ENCODE data around the gene FAM187B. TPM values are rescaled to one million over a fixed set of nuclear protein-coding genes. Genes with fewer than 3 reads are reported as not detected.
"Not testable (repeated sequence)": the region's sequence is repeated elsewhere in the genome, so short reads cannot be mapped to it uniquely, and the experiment has no call there.

Gene FAM187B
- total RNA-seq, 1 experiment from 2014 or later = not detected

GRCh38 chr19:35202722-35203688 is 25.5 kb downstream of the FAM187B start:
- DNase-seq (ENCODE audit: low read depth, low spot score) (no peak), ATAC-seq (no peak)
- no peak overlapping the region for H3K9ac ChIP-seq (ENCODE audit: low read length)
- H3K27me3 ChIP-seq (ENCODE audit: insufficient read depth, low read length) = no peaks in the 10 kb centered on the region
- TF ChIP-seq SRF (IDR thresholded peaks at IDR 0.05; ENCODE audit: low read depth) (no peak), ELF1 (IDR thresholded peaks at IDR 0.05; ENCODE audit: borderline replicate concordance, low read depth) (no peak), YY1 (IDR thresholded peaks at IDR 0.05; ENCODE audit: extremely low read depth, insufficient replicate concordance, low read depth, low read length) (no peak)
- intact Hi-C loops (cut with micrococcal nuclease) = no loop called here
- H2AFZ ChIP-seq (ENCODE audit: low read depth, low read length, poor library complexity, severe bottlenecking) = no peak overlapping the region
- RAD21 ChIA-PET (ENCODE audit: low non-redundant PET in 1 of 2, low total read pairs in 2 of 2, uncharacterized antibody in 2 of 2, unreplicated experiment in 2 of 2) = no interaction called here
- no peaks in the 10 kb centered on the region for H3K9me2 ChIP-seq (ENCODE audit: insufficient read depth)
- no peaks in the 10 kb centered on the region for H4K20me1 ChIP-seq (ENCODE audit: insufficient read depth)
- H3K4me3 ChIP-seq (replicated peaks in 1 of 2; ENCODE audit: low read depth in 1 of 2, low read length in 2 of 2) = no peak overlapping the region
- CTCF ChIA-PET = no interaction called here
- H3K9me3 ChIP-seq (ENCODE audit: control insufficient read depth in 1 of 2, insufficient read depth in 1 of 2, low read depth in 1 of 2, low read length in 2 of 2) = no peaks in the 10 kb centered on the region
- no peak overlapping the region for H3K4me2 ChIP-seq (ENCODE audit: low read length)
- POLR2A ChIA-PET = interaction anchor here (0.7 kb wide), 1 partner anchor 33 kb away, joined by 8 read pairs; no protein-coding TSS in a partner anchor
- BruUV-seq (replicated peaks) = no TSS peak
- no peak overlapping the region for H3K27ac ChIP-seq (ENCODE audit: low read depth, low read length)
- no peaks in the 10 kb centered on the region for H3K36me3 ChIP-seq (ENCODE audit: control insufficient read depth in 1 of 2, insufficient read depth in 2 of 2, low read length in 2 of 2)
- no peaks in the 10 kb centered on the region for H3K79me2 ChIP-seq (ENCODE audit: insufficient read depth, low read length)
- peaks cover 3 to 15% of the 10 kb centered on the region in 2 experiments; a peak in 2 of 4 replicates for H3K4me1 ChIP-seq (ENCODE audit: control insufficient read depth in 1 of 2, insufficient read depth in 2 of 2, low read length in 2 of 2)

- Histone ChIP-seq H3K79me2 (ENCODE audit: insufficient read depth, low read length) (no peaks in the 10 kb centered on the region), H3K4me3 (replicated peaks in 1 of 2; ENCODE audit: low read depth in 1 of 2, low read length in 2 of 2) (no peak overlapping the region), H3K9me2 (ENCODE audit: insufficient read depth) (no peaks in the 10 kb centered on the region), H3K27me3 (ENCODE audit: insufficient read depth, low read length) (no peaks in the 10 kb centered on the region), H3K36me3 (ENCODE audit: control insufficient read depth in 1 of 2, insufficient read depth in 2 of 2, low read length in 2 of 2) (no peaks in the 10 kb centered on the region), H3K4me2 (ENCODE audit: low read length) (no peak overlapping the region), H3K9ac (ENCODE audit: low read length) (no peak overlapping the region), H3K27ac (ENCODE audit: low read depth, low read length) (no peak overlapping the region), H4K20me1 (ENCODE audit: insufficient read depth) (no peaks in the 10 kb centered on the region), H2AFZ (ENCODE audit: low read depth, low read length, poor library complexity, severe bottlenecking) (no peak overlapping the region), H3K9me3 (ENCODE audit: control insufficient read depth in 1 of 2, insufficient read depth in 1 of 2, low read depth in 1 of 2, low read length in 2 of 2) (no peaks in the 10 kb centered on the region), H3K4me1 (ENCODE audit: control insufficient read depth in 1 of 2, insufficient read depth in 2 of 2, low read length in 2 of 2) (no peaks in the 10 kb centered on the region; a peak in 1 of 4 replicates)
- CTCF ChIA-PET = no interaction called here
- no peak for ATAC-seq
- DNase-seq (ENCODE audit: low read depth, low spot score) = no peak
- BruUV-seq (replicated peaks) = no TSS peak
- intact Hi-C loops (cut with micrococcal nuclease) = no loop called here
- POLR2A ChIA-PET = no interaction called here
- RAD21 ChIA-PET (ENCODE audit: low non-redundant PET in 1 of 2, low total read pairs in 2 of 2, uncharacterized antibody in 2 of 2, unreplicated experiment in 2 of 2) = no interaction called here
- no peak for TF ChIP-seq ZFX (IDR thresholded peaks at IDR 0.05)
- TF ChIP-seq ELF1 (IDR thresholded peaks at IDR 0.05; ENCODE audit: borderline replicate concordance, low read depth) = no peak
- no peak for TF ChIP-seq EZH2 (IDR thresholded peaks at IDR 0.05)
- no peak for TF ChIP-seq FOSL1 (IDR thresholded peaks at IDR 0.05; ENCODE audit: low read depth)
- TF ChIP-seq YY1 (IDR thresholded peaks at IDR 0.05; ENCODE audit: extremely low read depth, insufficient replicate concordance, low read depth, low read length) = no peak
- no peak for TF ChIP-seq SP1 (IDR thresholded peaks at IDR 0.05; ENCODE audit: low read depth)
Observed at GRCh38 chr19:35199481-35199880, 29.1 kb downstream of the FAM187B start.

GRCh38 chr19:35196861-35197260 is 31.7 kb downstream of the FAM187B start:
- H3K9me3 ChIP-seq (ENCODE audit: control insufficient read depth in 1 of 2, insufficient read depth in 1 of 2, low read depth in 1 of 2, low read length in 2 of 2); H3K9me2 ChIP-seq (ENCODE audit: insufficient read depth); H2AFZ ChIP-seq (ENCODE audit: low read depth, low read length, poor library complexity, severe bottlenecking); RAD21 ChIA-PET (ENCODE audit: low non-redundant PET in 1 of 2, low total read pairs in 2 of 2, uncharacterized antibody in 2 of 2, unreplicated experiment in 2 of 2); H3K27me3 ChIP-seq (ENCODE audit: insufficient read depth, low read length); H3K27ac ChIP-seq (ENCODE audit: low read depth, low read length); BruUV-seq (replicated peaks); H3K4me2 ChIP-seq (ENCODE audit: low read length); ATAC-seq; H3K9ac ChIP-seq (ENCODE audit: low read length); CTCF ChIA-PET; intact Hi-C loops (cut with micrococcal nuclease); H3K79me2 ChIP-seq (ENCODE audit: insufficient read depth, low read length); H3K4me1 ChIP-seq (ENCODE audit: control insufficient read depth in 1 of 2, insufficient read depth in 2 of 2, low read length in 2 of 2); H3K4me3 ChIP-seq (replicated peaks in 1 of 2; ENCODE audit: low read depth in 1 of 2, low read length in 2 of 2); DNase-seq (ENCODE audit: low read depth, low spot score); POLR2A ChIA-PET; H3K36me3 ChIP-seq (ENCODE audit: control insufficient read depth in 1 of 2, insufficient read depth in 2 of 2, low read length in 2 of 2); H4K20me1 ChIP-seq (ENCODE audit: insufficient read depth): not testable (repeated sequence)

Measured in HCT116 (cell line).